ENCODE measurements around the gene ANKS1B.

ANKS1B gene

GRCh38 chr12:98812225-98812624 lies 1172.5 kb downstream of the ANKS1B start:
- no peak for ATAC-seq
- no peak for DNase-seq

DNA sequence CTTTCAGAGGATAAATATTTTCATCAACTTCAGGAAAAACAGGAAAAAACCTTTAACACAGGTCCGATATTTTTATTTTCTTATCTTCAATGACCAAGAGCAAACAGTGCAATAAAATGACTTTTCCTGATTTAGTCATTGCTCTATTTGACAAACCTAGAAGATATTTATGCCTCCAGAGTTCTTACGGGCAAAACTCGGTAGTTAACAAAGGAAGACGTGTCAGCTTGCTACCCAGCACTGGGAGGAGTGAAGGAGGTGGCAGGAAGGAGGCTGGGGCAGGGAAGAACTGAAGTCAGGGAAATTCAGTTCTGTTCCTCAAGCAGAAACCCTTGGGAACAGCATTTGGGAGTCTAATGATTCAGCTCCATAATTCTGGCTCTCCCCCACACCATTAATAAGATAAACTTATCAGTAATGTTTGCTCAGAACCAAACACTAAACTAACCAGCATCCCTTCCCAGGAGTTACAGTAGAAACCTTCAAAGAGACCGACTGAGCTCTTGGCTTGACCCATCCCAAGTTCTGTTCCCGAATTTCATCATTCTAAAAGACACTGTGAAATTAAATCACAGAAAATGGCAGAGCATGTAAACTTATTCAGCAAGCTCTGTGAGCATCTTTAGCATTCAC lies 1176.4 kb downstream of the ANKS1B start:
- DNase-seq (no peak), ATAC-seq (no peak)

DNA sequence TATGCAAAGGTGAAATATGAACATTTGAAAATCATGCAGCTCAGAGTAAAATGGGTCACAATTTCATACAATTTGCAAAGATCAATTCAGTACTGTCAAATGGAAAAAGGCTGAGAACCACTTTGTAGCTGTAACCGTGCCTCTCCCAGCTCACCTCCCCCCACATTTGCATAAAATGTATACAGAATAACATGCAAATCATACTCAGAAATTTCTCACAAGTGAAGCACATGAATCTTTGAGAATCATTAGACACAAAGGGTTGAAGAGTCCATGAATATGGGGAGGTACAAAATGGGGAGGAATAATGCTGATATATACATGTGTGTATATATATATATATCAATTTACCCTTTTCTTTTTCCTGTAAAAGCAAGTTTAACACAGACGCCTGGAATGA lies 1177.5 kb downstream of the ANKS1B start:
- no peak for ATAC-seq
- no peak for DNase-seq

GRCh38 chr12:98803468-98804209 lies 1181.1 kb downstream of the ANKS1B start:
- DNase-seq, result no peak
- ATAC-seq, result no peak

DNA sequence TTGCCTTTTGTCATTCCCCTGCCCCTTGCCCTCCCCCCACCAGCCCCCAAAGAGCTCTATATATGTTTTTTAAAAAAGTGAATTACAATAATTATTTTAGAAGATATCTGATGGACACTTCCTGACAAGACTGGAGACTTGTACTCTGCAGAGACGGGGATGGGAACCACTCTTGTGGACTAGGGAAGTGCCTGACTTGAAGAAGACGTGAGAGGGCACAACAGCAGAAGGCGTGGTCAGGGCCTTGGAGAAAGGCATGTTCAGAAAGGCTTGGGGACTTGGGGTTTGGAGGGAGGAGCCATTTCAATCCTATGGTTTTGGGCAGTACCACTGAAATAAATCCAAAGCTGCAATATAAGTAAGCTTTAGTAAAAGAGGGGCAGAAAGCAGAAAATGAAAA lies 1184.9 kb downstream of the ANKS1B start:
- DNase-seq (no peak), ATAC-seq (no peak)

- DNase-seq (no peak), ATAC-seq (no peak)
Measured at GRCh38 chr12:98799146-98799810, 1185.5 kb downstream of the ANKS1B start.

- no peak for ATAC-seq
- DNase-seq, result no peak
Measured at GRCh38 chr12:98797200-98797599, 1187.5 kb downstream of the ANKS1B start.

DNA sequence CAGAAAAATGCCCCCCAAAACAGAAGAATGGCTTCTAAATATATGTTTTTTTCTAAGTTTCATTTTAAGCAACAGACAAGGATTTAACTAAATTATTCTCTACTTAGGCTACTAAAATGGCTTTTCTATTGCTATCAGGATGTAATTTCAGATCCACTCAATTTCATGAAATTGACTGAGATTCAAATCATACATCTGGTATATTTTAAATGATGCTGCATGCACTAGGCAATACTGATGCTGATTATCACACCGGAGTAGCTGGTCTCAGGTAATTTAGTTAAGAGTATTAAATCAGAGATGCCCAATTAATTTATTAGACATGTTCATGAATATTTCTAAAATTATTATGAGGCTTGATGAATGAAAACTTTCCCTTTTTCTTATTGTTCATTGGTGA lies 1188.0 kb downstream of the ANKS1B start:
- DNase-seq (no peak), ATAC-seq (no peak)

DNA sequence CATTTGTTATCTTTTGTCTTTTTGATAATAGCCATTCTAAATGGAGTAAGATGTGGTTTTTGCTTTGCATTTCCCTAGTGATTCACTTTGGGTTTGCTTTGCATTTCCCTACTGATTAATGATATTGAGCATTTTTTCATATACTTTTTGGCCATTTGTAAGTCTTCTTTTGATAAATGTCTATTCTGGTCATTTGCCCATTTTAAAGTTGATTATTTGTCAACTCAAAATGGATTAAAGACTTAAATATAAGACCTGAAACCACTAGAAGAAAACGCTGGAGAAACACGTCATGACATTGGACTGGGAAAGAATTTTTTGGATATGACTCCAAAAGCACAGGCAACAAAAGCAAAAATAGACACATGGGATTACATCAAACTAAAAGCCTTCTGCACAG lies 1191.6 kb downstream of the ANKS1B start:
- no peak for DNase-seq
- ATAC-seq, result no peak

GRCh38 chr12:98791406-98791805 lies 1193.3 kb downstream of the ANKS1B start:
- ATAC-seq (no peak), DNase-seq (no peak)

DNA sequence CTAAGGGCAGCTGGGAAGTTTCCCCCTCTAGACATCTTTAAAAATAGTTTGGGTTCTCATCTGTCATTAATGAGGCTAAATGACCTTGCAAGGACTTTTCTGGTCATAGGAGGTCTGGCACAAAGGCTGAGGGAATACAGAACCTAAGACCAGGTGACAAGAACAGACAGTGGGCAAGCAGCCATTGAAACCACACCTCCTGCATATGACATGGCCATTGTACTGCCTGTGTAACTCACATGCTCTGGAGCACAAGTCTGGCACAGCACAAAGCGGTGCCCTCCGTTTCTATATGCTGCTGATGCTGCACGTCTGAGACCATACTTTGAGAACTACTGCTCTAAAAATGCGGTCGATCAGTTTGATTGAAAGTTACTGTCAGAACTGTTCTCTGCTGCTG lies 1196.3 kb downstream of the ANKS1B start:
- no peak for ATAC-seq
- DNase-seq, result no peak

DNA sequence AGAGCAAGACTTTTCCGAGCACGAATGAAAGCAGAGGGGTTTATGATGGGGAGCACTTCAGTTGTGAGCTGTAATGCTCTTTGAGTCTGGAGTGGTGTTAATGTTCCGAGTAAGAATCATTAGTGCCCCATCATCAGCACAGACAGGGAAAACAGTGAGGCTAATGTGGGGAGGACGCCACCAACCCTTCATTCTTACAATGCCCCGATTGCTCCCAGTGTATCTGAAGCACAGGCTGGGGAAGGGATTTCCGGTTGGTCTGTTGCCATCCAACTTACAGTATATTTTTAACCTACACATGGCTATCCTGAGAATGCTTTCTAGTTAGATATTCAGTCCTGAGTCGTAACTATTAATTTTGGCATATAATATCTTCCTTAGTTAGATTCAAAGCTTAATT lies 1198.1 kb downstream of the ANKS1B start:
- ATAC-seq (no peak), DNase-seq (no peak)

DNA sequence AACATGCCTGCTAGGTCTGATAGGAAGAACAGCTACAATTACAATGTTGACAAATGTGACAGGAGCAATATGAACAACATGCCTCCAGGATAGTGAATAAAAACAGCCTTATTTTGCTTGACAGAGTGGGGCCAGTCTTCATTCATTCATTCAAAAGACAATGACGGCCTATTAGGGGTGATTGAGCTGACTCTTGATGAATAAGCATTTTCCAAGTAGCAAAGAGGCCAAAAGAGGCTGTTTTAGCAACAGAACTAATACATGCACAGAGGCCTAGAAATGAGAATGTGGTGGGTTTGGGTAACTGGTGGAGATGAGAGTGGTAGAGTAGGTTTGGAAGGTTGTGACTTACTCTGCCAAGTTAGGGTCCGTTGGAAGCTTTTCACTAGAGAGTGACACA lies 1201.3 kb downstream of the ANKS1B start:
- no peak for DNase-seq

GRCh38 chr12:98780261-98780660 lies 1204.5 kb downstream of the ANKS1B start:
- DNase-seq (no peak), ATAC-seq (no peak)

More for the DNA sequence above, 1201.3 kb downstream of the ANKS1B start:
- ATAC-seq, result no peak

DNA sequence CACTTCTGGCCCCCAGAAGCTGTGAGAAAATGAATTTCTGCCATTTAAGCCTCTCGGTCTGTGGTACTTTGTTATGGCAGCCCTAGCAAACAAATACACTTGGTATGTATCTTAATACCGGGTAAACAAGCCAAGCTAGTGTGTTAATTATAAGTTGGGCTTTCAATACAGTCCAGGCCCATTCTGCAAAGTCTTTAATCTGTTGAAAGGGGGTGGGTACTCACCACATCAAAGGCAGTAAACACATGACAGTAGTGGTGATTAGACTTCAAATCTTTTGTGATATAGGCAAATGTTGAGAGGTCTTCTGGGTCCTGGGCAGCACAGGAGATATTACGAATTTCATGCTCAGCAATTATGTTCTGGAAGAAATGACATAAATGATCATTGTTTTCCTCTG lies 1211.9 kb downstream of the ANKS1B start:
- DNase-seq (no peak), ATAC-seq (no peak)

- ATAC-seq, result no peak
Measured at GRCh38 chr12:98771811-98772752, 1212.7 kb downstream of the ANKS1B start.

DNA sequence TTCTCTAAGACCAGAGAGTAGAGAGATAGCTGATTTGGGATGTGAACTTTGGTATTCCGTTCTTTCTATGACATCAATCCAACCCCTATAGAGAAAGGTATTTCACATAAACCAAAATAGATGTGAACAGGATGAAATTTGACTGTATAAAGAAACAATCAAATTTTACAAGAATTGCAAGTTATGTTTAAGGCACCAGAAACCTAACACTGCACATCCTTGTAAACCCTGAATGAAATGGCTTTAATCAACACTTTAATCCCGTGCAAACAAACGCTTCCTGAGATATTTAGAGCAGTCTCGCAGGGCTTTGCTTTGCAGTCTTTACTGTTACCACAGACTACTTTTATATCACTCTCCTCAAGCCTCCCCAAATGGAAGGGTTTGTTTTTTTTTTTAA lies 1214.5 kb downstream of the ANKS1B start:
- no peak for ATAC-seq
- no peak for DNase-seq

More at GRCh38 chr12:98771811-98772752, 1212.7 kb downstream of the ANKS1B start:
- DNase-seq, result no peak

DNA sequence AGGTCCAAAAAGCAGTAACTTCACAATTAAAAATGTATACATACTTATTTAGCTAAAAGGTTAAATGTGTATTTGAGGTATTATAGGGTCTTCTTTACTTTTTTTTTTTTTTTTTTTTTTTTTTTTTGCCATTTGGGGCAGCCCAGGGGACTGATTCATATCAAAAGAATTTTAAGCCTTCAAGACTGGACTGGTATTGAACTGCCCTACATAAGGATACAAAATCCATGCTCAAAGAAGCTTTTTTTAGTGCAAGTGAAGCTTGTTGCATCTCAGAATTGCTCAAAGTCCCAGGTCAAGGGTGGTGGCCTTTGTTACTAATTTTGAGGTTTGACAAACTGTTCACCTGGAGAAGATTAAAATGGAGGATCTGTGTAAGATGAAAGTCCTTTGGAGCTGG lies 1215.7 kb downstream of the ANKS1B start:
- DNase-seq (no peak), ATAC-seq (no peak)

DNA sequence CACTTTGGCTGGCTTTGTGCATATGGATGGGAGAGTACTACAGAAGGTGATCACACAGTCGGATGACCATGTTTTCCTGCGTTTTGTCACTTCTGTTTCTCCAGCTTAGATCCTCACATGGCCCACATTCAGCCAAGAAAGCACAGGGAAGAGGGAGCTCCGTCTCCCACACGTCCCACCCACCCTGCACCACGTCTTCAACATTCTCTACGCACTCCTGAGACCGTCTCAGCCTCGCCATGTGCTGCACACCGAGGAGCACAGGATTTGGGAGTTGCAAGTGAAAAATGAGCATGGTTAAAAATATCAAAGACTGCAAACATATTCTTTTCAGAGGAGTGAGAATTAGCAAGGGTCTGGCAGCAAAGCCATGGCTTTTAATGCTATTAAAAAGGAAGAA lies 1217.5 kb downstream of the ANKS1B start:
- DNase-seq, result no peak
- no peak for ATAC-seq

DNA sequence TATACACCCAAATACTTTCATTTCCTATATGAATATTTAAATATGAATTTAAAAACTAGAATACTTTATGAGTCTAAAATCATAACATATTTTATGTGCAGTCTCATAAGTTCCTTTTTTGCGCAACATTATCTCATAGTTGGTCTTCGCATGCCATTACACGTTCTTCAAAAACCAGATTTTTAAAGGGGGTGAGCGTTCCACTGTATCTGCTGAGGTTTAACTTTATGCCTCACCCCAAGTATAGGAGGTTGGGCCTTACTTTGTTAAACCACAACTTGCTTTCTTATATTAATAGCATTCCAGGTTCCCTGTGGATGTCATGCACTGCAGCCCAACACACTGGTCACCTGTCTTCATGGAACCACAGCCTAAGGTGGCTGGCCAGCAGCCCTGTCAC lies 1221.1 kb downstream of the ANKS1B start:
- DNase-seq (no peak), ATAC-seq (no peak)

DNA sequence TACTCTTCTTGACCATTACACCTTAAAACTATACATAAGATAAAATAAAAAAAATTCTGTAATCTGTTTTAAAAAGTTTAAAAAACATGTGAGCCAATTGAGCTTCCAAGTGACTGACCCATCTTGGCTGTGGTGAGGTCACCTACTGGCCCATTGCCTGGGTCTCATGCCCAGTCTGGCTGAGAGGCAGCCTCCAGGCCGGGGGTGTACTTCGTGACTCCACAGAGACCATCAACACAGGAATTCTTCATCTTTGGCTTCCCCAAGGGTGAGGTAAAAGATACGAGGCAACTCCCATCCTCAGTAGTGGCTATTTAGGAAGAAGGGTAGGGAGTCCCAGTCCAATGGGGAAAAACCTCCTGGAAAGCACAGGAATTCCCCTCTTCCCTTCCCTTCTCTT lies 1226.4 kb downstream of the ANKS1B start:
- no peak for DNase-seq
- ATAC-seq, result no peak

- DNase-seq, result no peak
- ATAC-seq, result no peak
Measured at GRCh38 chr12:98757455-98757854, 1227.3 kb downstream of the ANKS1B start.
